Stimulated activated CD8-positive, alpha-beta memory T cell treated with anti-CD3 and anti-CD28 coated beads, Interleukin-7, amount 100 ng/mL, for 24 hours (primary cell): ENCODE results near the gene CLDN6.
A peak's percentile ranks its signal among the peaks of the same experiment; 100 is the strongest.

Source experiments
- DNase-seq: peaks from one replicate; pipeline ENCODE4 v3.0.0-alpha.2; 2020; ENCODE audit warnings: low read depth

CLDN6 gene

DNA sequence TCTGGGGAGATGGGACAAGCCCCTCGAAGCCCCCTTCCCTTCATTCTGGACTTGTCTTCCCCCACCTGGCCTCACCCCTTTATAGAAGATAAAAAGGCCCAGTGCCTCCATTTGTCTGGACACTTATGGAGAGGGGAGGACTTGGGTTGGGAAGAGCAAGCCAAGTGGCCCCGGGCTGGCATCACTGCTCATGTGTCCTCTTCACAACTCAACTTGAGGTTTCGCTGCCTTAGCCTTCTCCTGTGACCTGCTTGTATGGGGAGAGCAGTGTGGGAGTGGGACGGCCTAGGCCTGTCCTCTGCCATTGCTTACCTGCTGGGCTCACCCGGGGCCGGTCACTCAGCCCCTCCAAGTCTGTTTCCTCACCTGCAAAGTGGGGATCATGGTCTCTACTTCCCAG, 47.4 kb downstream of the CLDN6 start:
- no peak for DNase-seq

DNA sequence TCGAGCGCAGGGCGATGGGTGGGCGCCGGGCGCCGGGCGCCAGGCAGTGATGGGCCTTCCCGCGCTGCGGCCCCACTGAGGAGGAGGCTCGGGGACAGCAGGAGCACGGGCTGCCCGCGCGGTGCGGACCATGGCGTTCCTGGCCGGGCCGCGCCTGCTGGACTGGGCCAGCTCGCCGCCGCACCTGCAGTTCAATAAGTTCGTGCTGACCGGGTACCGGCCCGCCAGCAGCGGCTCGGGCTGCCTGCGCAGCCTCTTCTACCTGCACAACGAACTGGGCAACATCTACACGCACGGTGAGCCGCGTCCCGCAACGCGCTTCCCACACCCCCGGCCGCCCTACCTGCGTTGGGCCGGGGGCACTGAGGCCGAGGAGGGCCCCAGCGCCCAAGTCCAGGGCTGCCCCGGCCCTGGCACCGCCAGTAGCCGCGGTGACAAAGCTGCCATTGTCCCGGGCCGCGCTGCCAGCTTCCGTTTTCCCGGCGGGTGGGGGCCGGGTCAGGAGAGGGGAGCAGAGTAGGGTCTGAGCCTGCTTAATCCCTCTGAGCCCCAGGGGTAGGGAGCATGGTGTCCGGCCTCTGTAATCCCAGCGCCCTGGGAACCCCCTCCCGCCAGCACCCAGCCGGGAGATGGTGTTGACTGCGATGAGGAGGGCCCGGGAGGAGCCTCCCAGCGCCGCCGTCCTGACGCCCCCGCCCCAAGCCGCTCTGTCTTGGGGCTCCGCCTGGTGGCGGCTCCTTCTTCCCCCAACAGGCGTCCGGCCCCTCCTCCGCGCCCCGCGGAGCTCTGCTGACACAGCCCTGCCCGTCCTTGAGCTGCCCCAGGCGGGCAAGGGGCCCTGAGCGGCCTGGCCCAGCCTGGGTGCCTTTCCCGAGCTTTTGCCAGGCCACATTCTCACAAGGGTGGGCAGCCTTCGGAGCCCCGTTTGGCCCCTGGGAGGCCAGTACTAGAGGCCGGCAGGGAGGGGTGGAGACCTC, 48.1 kb downstream of the CLDN6 start:
- DNase-seq = peak; percentile 51

DNA sequence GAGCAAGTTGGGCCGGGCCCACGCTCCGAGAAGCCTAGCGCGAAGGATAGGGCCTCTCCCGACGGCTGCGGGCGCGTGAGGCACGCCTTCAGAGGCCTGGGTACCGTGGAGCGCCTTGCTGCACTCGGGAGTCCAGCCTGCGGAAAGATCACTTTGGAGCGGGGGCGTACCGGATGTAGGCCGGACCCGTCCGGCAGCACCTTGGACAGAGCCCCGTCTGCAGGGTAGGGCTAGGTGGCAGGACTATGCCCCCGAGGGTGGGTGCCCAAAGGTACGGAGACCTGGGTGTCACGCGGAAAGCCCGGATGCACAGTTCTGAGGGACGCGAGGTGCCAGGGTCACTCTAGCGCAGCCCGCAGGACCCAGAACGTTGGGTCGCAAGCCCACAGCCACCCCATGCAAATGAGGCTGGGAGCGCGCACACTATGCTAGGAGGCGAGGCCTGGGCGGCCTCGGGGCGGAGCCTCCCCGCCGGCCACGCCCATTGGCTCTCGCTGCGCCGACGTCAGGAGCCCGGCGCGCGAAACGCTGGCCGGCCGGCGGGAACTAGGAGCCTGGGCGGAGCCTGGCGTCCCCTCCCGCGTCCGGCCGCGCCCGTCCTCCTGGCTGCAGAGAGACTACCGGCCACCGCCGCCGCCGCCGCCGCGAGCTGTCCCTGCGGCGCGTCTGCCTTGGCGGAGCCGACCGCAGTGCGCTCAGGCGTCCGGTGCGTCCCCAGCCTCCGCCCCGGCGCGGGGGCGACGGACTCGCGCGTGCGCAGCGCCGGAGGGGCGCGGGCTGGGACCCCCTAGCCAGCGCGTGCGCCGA, 49.0 kb downstream of the CLDN6 start, which contains the start of gene PAQR4:
Gene PAQR4 (plus strand): TSS at position 611 of the 807 bp plus-strand sequence. CDS start 327 bp downstream, outside the sequence.
- DNase-seq = peak; percentile 61

DNA sequence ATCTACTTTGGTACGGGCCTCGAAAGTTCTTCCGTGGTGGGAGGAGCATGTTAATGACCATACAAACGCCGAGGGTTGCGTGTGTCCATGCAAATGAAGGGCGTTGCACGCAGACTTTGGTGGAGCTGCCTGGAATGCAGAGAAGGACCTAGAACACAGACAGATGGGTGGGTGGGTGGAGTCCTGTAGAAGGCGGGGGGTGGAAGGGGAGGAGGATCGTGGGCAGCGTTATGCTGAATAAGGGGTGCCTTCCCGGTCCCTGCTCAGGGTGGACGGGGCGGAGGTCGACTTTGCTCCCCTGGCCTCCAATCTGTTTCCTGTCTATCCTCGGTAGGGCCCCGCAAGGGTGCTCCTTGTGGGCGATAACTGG, 49.6 kb downstream of the CLDN6 start:
- no peak for DNase-seq

DNA sequence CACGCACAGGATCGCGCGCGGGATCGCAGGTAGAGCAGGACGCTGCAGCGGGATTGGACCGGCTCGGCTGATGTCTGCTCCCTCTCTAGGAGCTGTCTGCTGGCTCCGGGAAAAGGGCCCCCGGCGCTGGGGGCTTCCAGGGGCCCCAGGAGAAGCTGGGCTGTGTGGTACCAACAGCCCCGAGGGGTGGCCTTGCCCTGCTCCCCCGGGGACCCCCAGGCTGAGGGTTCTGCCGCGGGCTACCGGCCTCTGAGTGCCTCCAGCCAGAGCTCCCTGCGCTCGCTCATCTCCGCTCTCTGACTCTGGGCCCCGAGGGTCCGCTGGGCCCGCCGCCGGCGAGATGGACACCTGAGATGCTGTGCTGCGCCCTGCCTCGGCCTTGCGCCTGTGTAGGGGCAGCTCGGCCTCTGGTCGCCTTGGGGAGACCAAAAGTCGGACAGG, 50.2 kb downstream of the CLDN6 start:
- DNase-seq = no peak

DNA sequence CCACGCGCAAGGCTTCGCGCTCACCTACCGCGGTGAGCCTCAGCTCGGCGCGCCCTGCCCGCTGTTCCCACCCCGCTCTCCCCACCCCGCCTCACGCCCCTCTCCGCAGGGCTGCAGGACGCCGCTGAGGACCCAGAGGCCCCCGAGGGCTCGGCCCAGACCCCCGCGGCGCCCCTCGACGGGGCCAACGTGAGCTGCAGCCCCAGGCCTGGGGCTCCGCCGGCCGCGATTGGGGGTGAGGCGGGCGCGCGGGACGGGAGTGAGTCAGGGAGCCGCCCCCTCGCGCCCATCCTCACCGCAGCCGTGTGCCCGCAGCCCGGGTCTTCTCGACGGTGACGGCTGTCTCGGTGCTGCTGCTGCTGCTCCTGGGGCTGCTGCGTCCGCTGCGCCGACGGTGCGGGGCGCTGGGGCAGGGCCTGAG, 50.8 kb downstream of the CLDN6 start:
- DNase-seq = no peak

DNA sequence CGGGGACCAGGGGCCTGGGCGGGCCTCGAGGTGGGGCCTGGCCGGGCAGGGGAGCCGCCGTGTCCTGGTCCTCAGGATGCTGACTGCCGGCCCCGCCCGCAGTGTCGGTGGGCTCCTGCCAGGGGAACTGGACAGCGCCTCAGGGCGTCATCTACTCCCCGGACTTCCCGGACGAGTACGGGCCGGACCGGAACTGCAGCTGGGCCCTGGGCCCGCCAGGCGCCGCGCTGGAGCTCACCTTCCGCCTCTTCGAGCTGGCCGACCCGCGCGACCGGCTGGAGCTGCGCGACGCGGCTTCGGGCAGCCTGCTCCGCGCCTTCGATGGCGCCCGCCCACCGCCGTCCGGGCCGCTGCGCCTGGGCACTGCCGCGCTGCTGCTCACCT, 51.2 kb downstream of the CLDN6 start:
- no peak for DNase-seq

DNA sequence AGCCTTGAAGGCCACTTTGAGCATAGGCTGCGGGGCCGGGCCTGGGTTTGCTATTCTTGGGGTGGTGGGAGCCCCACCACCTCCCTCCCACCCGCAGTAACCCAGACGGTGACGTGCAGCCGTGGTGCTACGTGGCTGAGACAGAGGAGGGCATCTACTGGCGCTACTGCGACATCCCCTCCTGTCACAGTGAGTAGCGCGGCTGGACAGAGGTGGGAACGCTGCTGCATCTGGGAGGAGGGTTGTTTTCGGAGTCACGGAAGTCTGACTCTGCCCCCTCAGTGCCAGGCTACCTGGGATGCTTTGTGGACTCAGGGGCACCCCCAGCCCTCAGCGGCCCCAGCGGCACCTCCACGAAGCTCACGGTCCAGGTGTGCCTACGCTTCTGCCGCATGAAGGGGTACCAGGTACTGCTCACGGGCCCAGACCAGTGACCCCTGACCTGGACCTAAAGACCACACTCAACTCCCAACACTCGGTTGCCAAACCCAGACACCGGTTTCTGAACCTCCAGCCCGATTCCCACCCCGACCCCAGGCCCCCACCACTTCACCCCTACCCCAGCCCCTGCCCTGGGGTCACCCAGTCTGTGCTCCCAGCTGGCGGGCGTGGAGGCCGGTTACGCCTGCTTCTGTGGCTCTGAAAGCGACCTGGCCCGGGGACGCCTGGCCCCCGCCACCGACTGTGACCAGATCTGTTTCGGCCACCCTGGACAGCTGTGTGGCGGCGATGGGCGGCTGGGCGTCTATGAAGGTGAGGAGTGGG, 51.8 kb downstream of the CLDN6 start:
- DNase-seq = no peak
